Spleen (tissue), 10 donors: Measurements from ENCODE around the gene PSG6. TPM values are rescaled to one million over a fixed set of nuclear protein-coding genes. Genes with fewer than 3 reads are reported as not detected.

Experiments
- polyA plus RNA-seq, 3 donors: library from polyadenylated mRNA; stranded (reverse); fragments of 200-250 nt; gene quantifications; one replicate each; pipeline ENCODE4 v1.2.1, GENCODE V29; 2013
- total RNA-seq, 7 donors: library from RNA; depleted of rRNA in 3 of 7; stranded (reverse); fragments of >200 nt in 3 of 7; fragmentation: NEBNext Ultra II Directional in 4 of 7; extraction: Animal tissue kit (Norgen Biotek cat#: 25700) in 4 of 7; gene quantifications; one replicate each; pipeline versions ENCODE4 v1.1.0 to v1.2.1, GENCODE V29; 2016 to 2021
- donor health status: healthy with polysubstance abuse.
- donor health status: DM: no; HTN: no; CAD: no; lungs with moderate emphysema.
- donor health status: DM: no; HTN: no; CAD: no.
- donor health status: Bipolar disorder and iron deficiency.
- donor health status: healthy.
- donor health status: DM: no; HTN: no; CAD: no.
- donor health status: DM: yes; HTN: yes; CAD: no.

The PSG6 gene
- total and polyA plus RNA-seq, 10 donors: not detected

Other genes with a start within 250 kb of the PSG6 start
- not detected for gene PSG3, start 177.4 kb downstream of the PSG6 start, total RNA-seq
- gene PSG3, start 177.4 kb downstream of the PSG6 start, polyA plus RNA-seq: not detected
- not detected for gene PSG8, start 152.2 kb downstream of the PSG6 start, total RNA-seq
- gene PSG8, start 152.2 kb downstream of the PSG6 start, polyA plus RNA-seq: not detected
- gene PSG1, start 38.2 kb downstream of the PSG6 start, total RNA-seq: not detected
- not detected for gene PSG1, start 38.2 kb downstream of the PSG6 start, polyA plus RNA-seq
- gene PSG7, start 19.3 kb upstream of the PSG6 start, total RNA-seq: not detected
- gene PSG7, start 19.3 kb upstream of the PSG6 start, polyA plus RNA-seq: not detected
- gene PSG11, start 108.6 kb upstream of the PSG6 start, total RNA-seq: not detected
- not detected for gene PSG11, start 108.6 kb upstream of the PSG6 start, polyA plus RNA-seq
- gene PSG2, start 164.8 kb upstream of the PSG6 start, total RNA-seq: not detected
- gene PSG2, start 164.8 kb upstream of the PSG6 start, polyA plus RNA-seq: not detected